GM19452 (cell line): ENCODE data around the gene PUSL1.
"Not testable (repeated sequence)": the region's sequence is repeated elsewhere in the genome, so short reads cannot be mapped to it uniquely, and the experiment has no call there.

Source experiments
- ATAC-seq: cut with Tn5 transposase; IDR thresholded peaks from one replicate; pipeline ENCODE4 v1.9.1; 2021; ENCODE audit not compliant: unreplicated experiment

Gene PUSL1

GRCh38 chr1:1307261-1307922, 1.0 kb upstream of the PUSL1 start:
- peak; percentile 7 for ATAC-seq

GRCh38 chr1:1308756-1309250, 406 bp downstream of the PUSL1 start:
- ATAC-seq, result peak; percentile 2

GRCh38 chr1:1309251-1310108, 1.1 kb downstream of the PUSL1 start:
- ATAC-seq, result no peak

GRCh38 chr1:1310109-1310385, 1.6 kb downstream of the PUSL1 start:
- ATAC-seq, result no peak

- no peak for ATAC-seq
Observed at GRCh38 chr1:1310476-1311053, 2.2 kb downstream of the PUSL1 start.

GRCh38 chr1:1311107-1312104, 3.0 kb downstream of the PUSL1 start:
- no peak for ATAC-seq

GRCh38 chr1:1312450-1313314, 4.3 kb downstream of the PUSL1 start:
- no peak for ATAC-seq

- no peak for ATAC-seq
Observed at GRCh38 chr1:1313500-1314236, 5.3 kb downstream of the PUSL1 start.

GRCh38 chr1:1314237-1314586, 5.8 kb downstream of the PUSL1 start:
- ATAC-seq, result no peak

GRCh38 chr1:1314678-1315335, 6.4 kb downstream of the PUSL1 start:
- ATAC-seq, result no peak

GRCh38 chr1:1315435-1315954, 7.1 kb downstream of the PUSL1 start:
- ATAC-seq, result no peak

- not testable (repeated sequence) for ATAC-seq
Observed at GRCh38 chr1:1316199-1316598, 7.8 kb downstream of the PUSL1 start.

GRCh38 chr1:1317420-1317819, 9.0 kb downstream of the PUSL1 start:
- no peak for ATAC-seq

GRCh38 chr1:1318131-1318652, 9.8 kb downstream of the PUSL1 start:
- no peak for ATAC-seq

GRCh38 chr1:1318777-1319645, 10.6 kb downstream of the PUSL1 start:
- no peak for ATAC-seq

GRCh38 chr1:1319646-1319941, 11.2 kb downstream of the PUSL1 start:
- ATAC-seq, result no peak

GRCh38 chr1:1320666-1321448, 12.5 kb downstream of the PUSL1 start:
- ATAC-seq, result no peak
